Activated T-cell treated with anti-CD3 and anti-CD28 coated beads, Interleukin-2, amount 50 U/mL, for 1 hour (primary cell): ENCODE results near the gene KIR3DL1.
"Not testable (repeated sequence)": the region's sequence is repeated elsewhere in the genome, so short reads cannot be mapped to it uniquely, and the experiment has no call there.

Source experiments
- DNase-seq: peaks from one replicate; pipeline ENCODE4 v3.0.0-alpha.2; 2020

KIR3DL1 gene

GRCh38 chr19:54816251-54816650 lies at the start of gene KIR3DL1:
KIR3DL1 (plus strand) TSS chr19:54816468.
- not testable (repeated sequence) for DNase-seq

- DNase-seq = not testable (repeated sequence)
Measured at GRCh38 chr19:54769646-54770045, 46.6 kb upstream of the KIR3DL1 start, which contains the start of gene KIR2DL1. KIR2DL1 (plus strand) TSS chr19:54769793; CDS start chr19:54769851, 58 bp downstream.

DNA sequence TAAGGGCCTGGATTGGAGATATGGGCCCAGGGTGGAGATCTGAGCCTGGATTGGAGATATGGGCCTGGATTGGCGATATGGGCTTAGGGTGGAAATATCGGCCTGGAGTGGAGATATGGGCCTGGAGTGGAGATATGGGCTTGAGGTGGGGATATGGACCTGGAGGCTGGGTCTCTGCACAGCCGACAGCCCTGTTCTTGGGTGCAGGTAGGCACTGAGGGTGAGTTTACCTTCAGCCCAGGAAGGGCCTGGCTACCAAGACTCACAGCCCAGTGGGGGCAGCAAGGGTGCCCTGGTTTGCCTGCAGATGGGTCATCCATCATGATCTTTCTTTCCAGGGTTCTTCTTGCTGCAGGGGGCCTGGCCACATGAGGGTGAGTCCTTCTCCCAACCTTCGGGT lies 45.8 kb upstream of the KIR3DL1 start:
- not testable (repeated sequence) for DNase-seq

DNA sequence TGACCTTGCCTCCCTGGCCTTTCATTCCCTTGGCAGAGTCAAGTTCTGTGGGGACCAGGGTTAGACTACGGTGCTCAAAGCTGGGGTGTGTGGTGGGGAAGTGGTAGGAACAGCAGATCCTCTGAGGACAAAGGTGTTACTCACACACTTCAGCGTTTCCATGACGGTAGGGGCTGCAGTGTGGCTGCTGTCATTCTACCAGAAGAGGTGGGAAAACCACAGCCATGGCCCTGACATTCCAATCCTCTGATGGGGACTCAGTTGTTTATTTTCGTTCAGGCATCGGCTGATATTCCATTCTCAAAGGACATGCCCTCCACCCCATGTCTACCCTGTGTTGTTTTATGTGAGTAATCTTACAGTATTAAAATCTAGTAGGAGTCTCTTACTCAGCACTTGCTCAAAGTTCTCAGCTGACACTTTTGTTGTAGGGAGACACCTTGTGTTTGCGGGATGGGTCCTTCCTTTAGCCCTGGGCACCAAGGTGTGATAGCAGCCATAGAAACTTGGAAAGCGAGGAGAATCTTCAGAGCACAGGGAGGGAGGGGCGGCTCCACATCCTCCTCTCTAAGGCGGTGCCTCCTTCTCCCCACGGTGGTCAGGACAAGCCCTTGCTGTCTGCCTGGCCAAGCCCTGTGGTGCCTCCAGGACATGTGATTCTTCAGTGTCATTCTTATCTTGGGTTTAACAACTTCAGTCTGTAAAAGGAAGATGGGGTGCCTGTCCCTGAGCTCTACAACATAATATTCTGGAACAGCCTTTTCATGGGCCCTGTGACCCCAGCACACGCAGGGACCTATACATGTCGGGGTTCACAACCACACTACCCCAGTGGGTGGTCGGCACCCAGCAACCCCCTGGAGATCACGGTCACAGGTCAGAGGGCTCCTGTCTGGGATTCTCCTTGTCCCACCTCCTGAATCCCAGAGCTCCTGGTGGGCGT lies 45.0 kb upstream of the KIR3DL1 start:
- DNase-seq = not testable (repeated sequence)

DNA sequence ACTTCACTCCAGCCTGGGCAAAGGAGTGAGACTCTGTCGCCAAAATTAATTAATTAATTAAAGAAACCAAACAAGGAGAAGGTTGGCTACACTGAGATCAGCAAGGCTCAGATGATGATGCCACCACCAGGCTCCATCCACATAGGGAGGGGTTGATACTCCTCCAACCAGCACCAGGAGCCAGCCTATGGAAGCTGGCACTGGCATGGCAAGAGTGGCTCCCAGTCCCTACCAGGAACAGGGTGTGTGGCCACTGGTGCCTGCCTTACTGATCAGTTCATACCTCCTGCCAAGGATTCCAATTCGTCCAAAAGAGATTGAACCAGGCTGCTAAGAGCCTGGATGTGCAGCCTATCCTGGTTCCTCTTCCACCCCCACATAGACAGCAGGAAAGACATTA lies 43.6 kb upstream of the KIR3DL1 start:
- not testable (repeated sequence) for DNase-seq

DNA sequence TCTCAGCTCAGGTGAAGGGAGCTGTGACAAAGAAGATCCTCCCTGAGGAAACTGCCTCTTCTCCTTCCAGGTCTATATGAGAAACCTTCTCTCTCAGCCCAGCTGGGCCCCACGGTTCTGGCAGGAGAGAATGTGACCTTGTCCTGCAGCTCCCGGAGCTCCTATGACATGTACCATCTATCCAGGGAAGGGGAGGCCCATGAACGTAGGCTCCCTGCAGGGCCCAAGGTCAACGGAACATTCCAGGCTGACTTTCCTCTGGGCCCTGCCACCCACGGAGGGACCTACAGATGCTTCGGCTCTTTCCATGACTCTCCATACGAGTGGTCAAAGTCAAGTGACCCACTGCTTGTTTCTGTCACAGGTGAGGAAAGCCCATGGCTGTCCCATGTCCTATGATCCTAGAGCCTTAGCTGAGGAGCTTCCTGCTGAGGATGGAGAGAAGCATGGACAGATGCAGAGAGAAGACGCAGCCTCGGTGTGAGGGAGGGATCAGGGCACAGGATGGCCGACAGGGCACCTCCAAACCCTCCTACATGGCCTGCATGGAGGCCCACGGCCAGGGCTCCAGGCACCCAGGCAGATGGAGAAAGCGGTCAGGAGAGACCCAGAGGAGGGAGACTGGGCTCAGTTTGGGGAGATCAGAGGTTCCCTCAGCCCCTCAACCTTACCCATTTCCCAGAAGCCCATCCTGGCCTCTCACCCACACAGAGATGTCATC lies 41.0 kb upstream of the KIR3DL1 start:
- DNase-seq = not testable (repeated sequence)

GRCh38 chr19:54775830-54776229 lies 40.4 kb upstream of the KIR3DL1 start:
- DNase-seq = not testable (repeated sequence)

GRCh38 chr19:54777851-54778250 lies 38.4 kb upstream of the KIR3DL1 start:
- not testable (repeated sequence) for DNase-seq

- DNase-seq = not testable (repeated sequence)
Measured at GRCh38 chr19:54778896-54779295, 37.4 kb upstream of the KIR3DL1 start.

- not testable (repeated sequence) for DNase-seq
Measured at GRCh38 chr19:54782916-54783315, 33.4 kb upstream of the KIR3DL1 start.

- not testable (repeated sequence) for DNase-seq
Measured at GRCh38 chr19:54786091-54786723, 30.1 kb upstream of the KIR3DL1 start.

DNA sequence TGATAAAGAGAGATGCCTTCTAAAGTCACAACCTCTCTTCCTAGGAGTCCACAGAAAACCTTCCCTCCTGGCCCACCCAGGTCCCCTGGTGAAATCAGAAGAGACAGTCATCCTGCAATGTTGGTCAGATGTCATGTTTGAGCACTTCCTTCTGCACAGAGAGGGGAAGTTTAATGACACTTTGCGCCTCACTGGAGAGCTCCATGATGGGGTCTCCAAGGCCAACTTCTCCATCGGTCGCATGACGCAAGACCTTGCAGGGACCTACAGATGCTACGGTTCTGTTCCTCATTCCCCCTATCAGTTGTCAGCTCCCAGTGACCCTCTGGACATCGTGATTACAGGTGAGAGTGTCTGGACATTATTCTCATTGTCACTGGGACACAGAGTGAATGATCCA lies 28.1 kb upstream of the KIR3DL1 start:
- not testable (repeated sequence) for DNase-seq

- no peak for DNase-seq
Measured at GRCh38 chr19:54790711-54791110, 25.6 kb upstream of the KIR3DL1 start.

- no peak for DNase-seq
Measured at GRCh38 chr19:54791476-54791875, 24.8 kb upstream of the KIR3DL1 start.

DNA sequence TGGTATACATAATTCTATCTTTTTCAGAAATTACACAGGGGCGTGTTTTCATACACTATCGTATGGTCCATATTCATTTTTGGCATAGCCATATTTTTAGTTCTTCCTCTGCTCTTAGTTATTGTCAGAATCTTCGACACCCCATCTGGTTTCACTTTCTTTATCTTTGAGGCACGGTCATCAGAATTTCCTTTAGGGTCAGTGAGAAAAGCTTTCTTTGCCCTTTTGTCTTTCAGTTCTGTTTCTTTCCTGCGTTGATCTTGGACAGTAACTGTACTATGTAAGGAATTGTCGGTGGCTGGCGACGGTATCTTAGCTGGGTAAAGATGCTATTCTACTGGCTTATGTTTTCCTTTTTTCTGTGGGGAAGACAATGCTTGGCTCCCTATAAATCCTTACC lies 23.5 kb upstream of the KIR3DL1 start:
- no peak for DNase-seq

GRCh38 chr19:54795758-54796157 lies 20.5 kb upstream of the KIR3DL1 start:
- no peak for DNase-seq

GRCh38 chr19:54803410-54803809 lies 12.9 kb upstream of the KIR3DL1 start, which contains the start of gene KIR2DL4:
KIR2DL4 (plus strand) TSS chr19:54803610; CDS start chr19:54803652, 42 bp downstream.
- DNase-seq = no peak

DNA sequence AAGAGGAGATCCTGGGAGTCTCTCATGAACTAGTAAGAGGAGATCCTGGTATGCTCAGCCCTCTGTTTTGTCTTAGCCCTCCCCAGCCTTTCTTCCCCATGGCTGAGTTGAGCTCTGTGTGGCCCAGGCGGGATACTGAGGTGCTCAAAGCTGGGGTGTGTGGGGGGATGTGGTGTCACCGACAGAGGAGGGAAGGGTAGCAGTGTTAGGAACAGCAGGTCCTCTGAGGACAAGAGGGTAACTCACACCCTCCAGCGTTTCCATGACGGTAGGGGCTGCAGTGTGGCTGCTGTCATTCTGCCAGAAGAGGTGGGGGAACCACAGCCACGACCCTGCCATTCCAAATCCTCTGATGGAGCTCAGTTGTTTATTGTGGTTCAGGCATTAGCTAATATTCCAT lies 12.2 kb upstream of the KIR3DL1 start:
- DNase-seq = no peak

DNA sequence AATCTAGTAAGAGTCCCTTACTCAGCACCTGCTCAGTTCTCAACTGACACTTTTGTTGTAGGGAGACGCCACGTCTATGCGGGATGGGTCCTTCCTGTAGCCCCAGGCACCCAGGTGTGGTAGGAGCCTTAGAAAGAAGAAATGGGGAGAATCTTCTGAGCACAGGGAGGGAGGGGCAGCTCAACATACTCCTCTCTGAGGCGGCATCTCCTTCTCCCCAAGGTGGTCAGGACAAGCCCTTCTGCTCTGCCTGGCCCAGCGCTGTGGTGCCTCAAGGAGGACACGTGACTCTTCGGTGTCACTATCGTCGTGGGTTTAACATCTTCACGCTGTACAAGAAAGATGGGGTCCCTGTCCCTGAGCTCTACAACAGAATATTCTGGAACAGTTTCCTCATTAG lies 11.7 kb upstream of the KIR3DL1 start:
- DNase-seq = no peak

DNA sequence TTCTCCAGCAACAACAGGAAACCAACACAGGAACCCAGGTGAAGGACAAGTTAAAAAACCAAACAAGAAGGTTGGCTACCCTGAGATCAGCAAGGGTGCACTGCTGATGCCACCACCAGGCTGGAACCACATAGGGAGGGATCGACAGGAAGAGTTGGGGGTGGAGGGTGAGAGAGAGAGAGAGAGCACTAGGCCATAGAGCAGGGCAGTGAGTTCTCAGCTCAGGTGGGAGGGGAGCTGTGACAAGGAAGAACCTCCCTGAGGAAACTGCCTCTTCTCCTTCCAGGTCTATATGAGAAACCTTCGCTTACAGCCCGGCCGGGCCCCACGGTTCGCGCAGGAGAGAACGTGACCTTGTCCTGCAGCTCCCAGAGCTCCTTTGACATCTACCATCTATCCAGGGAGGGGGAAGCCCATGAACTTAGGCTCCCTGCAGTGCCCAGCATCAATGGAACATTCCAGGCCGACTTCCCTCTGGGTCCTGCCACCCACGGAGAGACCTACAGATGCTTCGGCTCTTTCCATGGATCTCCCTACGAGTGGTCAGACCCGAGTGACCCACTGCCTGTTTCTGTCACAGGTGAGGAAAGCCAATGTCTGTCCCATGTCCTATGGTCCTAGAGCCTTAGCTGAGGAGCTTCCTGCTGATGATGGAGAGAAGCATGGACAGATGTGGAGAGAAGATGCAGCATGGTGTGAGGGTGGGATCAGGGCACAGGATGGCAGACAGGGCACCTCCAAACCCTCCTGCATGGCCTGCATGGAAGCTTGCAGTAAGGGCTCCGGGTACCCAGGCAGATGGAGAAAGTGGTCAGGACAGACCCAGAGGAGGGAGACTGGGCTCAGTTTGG lies 10.4 kb upstream of the KIR3DL1 start:
- no peak for DNase-seq

DNA sequence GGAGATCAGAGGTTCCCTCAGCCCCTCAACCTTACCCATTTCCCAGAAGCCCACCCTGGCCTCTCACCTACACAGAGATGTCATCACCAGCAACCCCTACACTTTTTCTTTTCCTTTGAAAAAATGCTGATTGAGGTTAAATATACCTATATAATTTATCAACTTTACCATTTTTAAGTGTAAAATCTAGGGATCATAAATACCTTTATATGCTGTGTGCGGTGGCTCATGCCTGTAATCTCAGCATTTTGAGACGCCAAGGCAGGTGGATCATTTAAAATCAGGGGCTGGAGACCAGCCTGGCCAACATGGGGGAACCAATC lies 9.8 kb upstream of the KIR3DL1 start:
- DNase-seq = no peak

- not testable (repeated sequence) for DNase-seq
Measured at GRCh38 chr19:54814571-54814970, 1.7 kb upstream of the KIR3DL1 start.
